HEK293T (cell line): Measurements from ENCODE around the gene NLGN3.

Experiments
- CTCF ChIA-PET: fragments of 350-600 bp; formaldehyde crosslinking; extraction: SDS; loops from one replicate; lab custom pipeline; 2021; ENCODE audit warnings: antibody characterized with exemption, inconsistent platforms; lab: Yijun Ruan, JAX
- POLR2A ChIA-PET: fragments of 350-600 bp; formaldehyde crosslinking; extraction: SDS; loops from one replicate; lab custom pipeline; 2020; ENCODE audit warnings: antibody characterized with exemption, inconsistent platforms; lab: Yijun Ruan, JAX
- DNase-seq: peaks from one replicate; pipeline ENCODE4 v3.0.0; 2012; ENCODE audit warnings: mixed read lengths; ENCODE audit errors: extremely low spot score
- ARNT ChIP-seq: fragments of 450-650 bp; IDR thresholded peaks from 2 replicates; pipeline ENCODE4 v1.6.1; 2017; ENCODE audit warnings: mild to moderate bottlenecking
- BHLHE40 ChIP-seq: fragments of 450-650 bp; IDR thresholded peaks from 2 replicates; pipeline ENCODE4 v1.6.1; 2016; ENCODE audit warnings: mild to moderate bottlenecking, moderate library complexity, borderline replicate concordance
- CTBP1 ChIP-seq: fragments of 450-650 bp; IDR thresholded peaks from 2 replicates; pipeline ENCODE4 v1.6.1; 2016; ENCODE audit warnings: borderline replicate concordance
- ELF4 ChIP-seq: fragments of 450-650 bp; IDR thresholded peaks from 2 replicates; pipeline ENCODE4 v1.6.1; 2017; ENCODE audit warnings: antibody characterized with exemption
- FOXA1 ChIP-seq: fragments of 450-650 bp; IDR thresholded peaks from 2 replicates; pipeline ENCODE4 v1.6.1; 2016; ENCODE audit warnings: mild to moderate bottlenecking
- FOXK2 ChIP-seq: fragments of 450-650 bp; IDR thresholded peaks from 2 replicates; pipeline ENCODE4 v1.6.1; 2016; ENCODE audit warnings: mild to moderate bottlenecking
- FOXM1 ChIP-seq: fragments of 450-650 bp; IDR thresholded peaks from 2 replicates; pipeline ENCODE4 v1.6.1; 2017; ENCODE audit warnings: mild to moderate bottlenecking, borderline replicate concordance
- HDGF ChIP-seq: fragments of 450-650 bp; IDR thresholded peaks from 2 replicates; pipeline ENCODE4 v1.6.1; 2017; ENCODE audit warnings: antibody characterized with exemption, borderline replicate concordance
- L3MBTL2 ChIP-seq: fragments of 450-650 bp; conservative IDR thresholded peaks from 2 replicates; pipeline ENCODE4 v1.6.1; 2016; ENCODE audit warnings: mild to moderate bottlenecking
- LEF1 ChIP-seq: fragments of 450-650 bp; IDR thresholded peaks from 2 replicates; pipeline ENCODE4 v1.6.1; 2017; ENCODE audit warnings: mild to moderate bottlenecking, borderline replicate concordance
- NFRKB ChIP-seq: fragments of 450-650 bp; IDR thresholded peaks from 2 replicates; pipeline ENCODE4 v1.6.1; 2016; ENCODE audit warnings: mild to moderate bottlenecking, moderate library complexity
- PKNOX1 ChIP-seq: fragments of 450-650 bp; IDR thresholded peaks from 2 replicates; pipeline ENCODE4 v1.6.1; 2016
- SP1 ChIP-seq: fragments of 450-650 bp; IDR thresholded peaks from 2 replicates; pipeline ENCODE4 v1.6.1; 2017
- SUZ12 ChIP-seq: fragments of 450-650 bp; IDR thresholded peaks from 2 replicates; pipeline ENCODE4 v1.6.1; 2016; ENCODE audit warnings: mild to moderate bottlenecking
- TARDBP ChIP-seq: fragments of 450-650 bp; IDR thresholded peaks from 2 replicates; pipeline ENCODE4 v1.6.1; 2016
- ZNF384 ChIP-seq: fragments of 450-650 bp; IDR thresholded peaks from 2 replicates; pipeline ENCODE4 v1.6.1; 2016

The NLGN3 gene

GRCh38 chrX:71198066-71198465 is 53.4 kb downstream of the NLGN3 start:
- ChIA-PET CTCF (interaction anchor here (1.5 kb wide), 1 partner anchor 18 kb away, joined by 5 read pairs; no protein-coding TSS in a partner anchor), POLR2A (interaction anchor here (2.0 kb wide), 1 partner anchor 85 kb away, joined by 7 read pairs; the partner anchor contains the start of gene NONO)
- no peak for DNase-seq
- TF ChIP-seq FOXA1 (no peak), FOXK2 (no peak), NFRKB (no peak), TARDBP (no peak), PKNOX1 (no peak), ZNF384 (no peak), SP1 (no peak)

DNA sequence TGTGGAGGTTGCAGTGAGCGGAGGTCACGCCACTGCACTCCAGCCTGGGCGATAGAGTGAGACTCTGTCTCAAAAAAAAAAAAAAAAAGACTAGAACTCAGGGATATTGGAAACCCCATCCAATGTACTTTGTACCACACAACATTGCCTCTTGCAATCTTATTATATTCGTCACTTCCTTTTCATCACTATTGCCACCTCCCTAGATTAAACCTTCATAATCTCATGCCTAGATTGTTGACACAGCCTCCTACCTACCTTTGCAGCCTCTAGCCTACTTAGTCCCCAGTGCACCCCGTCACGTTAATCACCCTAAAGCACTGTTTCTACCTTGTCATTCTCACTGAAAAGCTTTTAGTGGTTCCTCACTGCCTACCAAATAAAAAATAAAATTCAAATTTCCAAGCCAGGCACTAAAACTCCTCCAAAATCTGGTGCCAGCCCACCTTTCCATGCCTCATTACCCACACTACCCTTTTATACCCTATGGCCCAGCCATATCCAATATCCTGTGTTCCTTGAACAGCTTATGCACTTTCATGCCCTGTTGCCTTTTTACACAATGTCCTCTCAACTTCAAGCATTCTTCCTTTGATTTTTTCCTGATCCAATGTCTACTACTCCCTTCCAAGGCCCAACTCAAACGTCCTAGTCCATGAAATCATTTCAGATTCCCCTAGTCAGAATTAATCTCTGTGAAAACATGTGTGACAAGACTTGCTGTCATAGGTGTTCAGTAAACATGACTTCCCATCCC is 54.8 kb downstream of the NLGN3 start:
- no peak for DNase-seq
- CTCF ChIA-PET: no interaction called here
- POLR2A ChIA-PET: no interaction called here
- no peak for TF ChIP-seq FOXM1
- TF ChIP-seq L3MBTL2: no peak
- no peak for TF ChIP-seq FOXK2
- no peak for TF ChIP-seq SUZ12
- TF ChIP-seq LEF1: no peak
- no peak for TF ChIP-seq ELF4
- TF ChIP-seq PKNOX1: no peak
- no peak for TF ChIP-seq CTBP1
- no peak for TF ChIP-seq TARDBP
- no peak for TF ChIP-seq SP1
- TF ChIP-seq NFRKB: no peak
- TF ChIP-seq HDGF: no peak

DNA sequence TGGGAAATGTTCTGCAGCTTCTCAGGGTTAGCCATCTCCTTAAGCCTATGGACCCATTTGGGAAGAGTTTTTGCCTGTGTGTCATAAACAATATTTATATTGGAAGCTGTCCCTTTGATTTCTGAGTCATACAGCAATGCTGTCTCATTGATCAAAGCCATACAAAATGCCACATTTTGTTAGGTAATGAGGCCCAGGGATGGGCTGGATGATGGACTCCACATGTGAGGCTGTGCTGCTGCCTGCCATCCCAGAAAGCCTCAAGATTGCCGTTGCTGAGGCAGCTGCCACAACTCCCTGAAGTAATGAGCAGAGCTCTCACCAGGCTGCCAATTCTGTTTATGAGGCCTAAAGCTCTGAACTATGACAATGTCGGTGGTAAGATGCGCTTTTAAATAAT is 66.2 kb downstream of the NLGN3 start:
- no peak for DNase-seq
- TF ChIP-seq FOXM1 (no peak), FOXK2 (no peak), L3MBTL2 (no peak), NFRKB (no peak), LEF1 (no peak), FOXA1 (no peak)
- CTCF ChIA-PET: interaction anchor here (0.5 kb wide), 1 partner anchor 266 kb away, joined by 3 read pairs; no protein-coding TSS in a partner anchor
- POLR2A ChIA-PET: no interaction called here

- no peak for DNase-seq
- ChIA-PET POLR2A (interaction anchor here (0.5 to 0.9 kb wide), 2 partner anchors 41 to 42 kb away, joined by 3 read pairs; partner anchors contain the start of gene ZMYM3), CTCF (interaction anchor here (0.8 kb wide), 1 partner anchor 16 kb away, joined by 3 read pairs; no protein-coding TSS in a partner anchor)
- TF ChIP-seq FOXM1 (no peak), NFRKB (no peak), PKNOX1 (no peak), CTBP1 (no peak), BHLHE40 (no peak), SP1 (no peak), FOXA1 (no peak), ARNT (no peak), LEF1 (no peak), HDGF (no peak), ELF4 (no peak), TARDBP (no peak), ZNF384 (no peak), L3MBTL2 (no peak), FOXK2 (no peak), SUZ12 (no peak)
Measured at GRCh38 chrX:71212536-71212935, 67.9 kb downstream of the NLGN3 start.

DNA sequence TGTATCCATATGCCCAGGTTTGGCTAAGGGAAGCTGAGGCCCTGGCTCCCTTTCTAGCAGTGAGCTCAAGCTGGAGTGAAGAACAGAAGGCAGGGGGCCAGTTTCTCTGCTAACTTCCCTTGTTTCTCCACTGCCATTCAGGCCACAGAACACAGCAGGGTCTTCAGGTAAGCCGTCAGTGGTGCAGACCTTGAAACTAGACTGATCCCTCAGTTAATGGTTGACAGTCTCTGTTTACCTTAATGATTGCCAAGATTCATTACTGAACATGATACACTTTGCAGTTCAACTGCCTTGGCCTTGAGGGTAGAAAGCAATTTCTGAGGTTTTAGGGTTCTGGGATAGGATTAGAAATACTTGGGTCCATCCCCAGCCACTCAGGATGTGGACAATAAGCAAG is 69.5 kb downstream of the NLGN3 start:
- TF ChIP-seq ZNF384 (no peak), HDGF (no peak), FOXA1 (no peak), TARDBP (no peak), PKNOX1 (no peak), L3MBTL2 (no peak)
- ChIA-PET CTCF (no interaction called here), POLR2A (interaction anchor here (1.3 kb wide), 1 partner anchor 69 kb away, joined by 3 read pairs; the partner anchor contains the start of gene NONO)
- no peak for DNase-seq
